Left ventricle myocardium inferior (tissue), 1 donor: ENCODE data around the gene ATF6B. TPM values are rescaled to one million over a fixed set of nuclear protein-coding genes. Genes with fewer than 3 reads are reported as not detected.

ENCODE experiments used
- DNase-seq: peaks from one replicate; pipeline ENCODE4 v3.0.0-alpha.2; 2020
- H3K27ac ChIP-seq: fragments of 200-600 bp; replicated peaks from 2 replicates; pipeline ENCODE4 v1.8.0; 2021
- H3K27me3 ChIP-seq: fragments of 200-600 bp; 2 replicates; pipeline ENCODE4 v1.8.0; 2021; ENCODE audit warnings: low read depth
- H3K36me3 ChIP-seq: fragments of 200-600 bp; 2 replicates; pipeline ENCODE4 v1.8.0; 2021
- H3K4me1 ChIP-seq: fragments of 200-600 bp; 2 replicates; pipeline ENCODE4 v1.8.0; 2021
- H3K4me3 ChIP-seq: fragments of 200-600 bp; 2 replicates; pipeline ENCODE4 v1.8.0; 2021; ENCODE audit warnings: mild to moderate bottlenecking, moderate library complexity
- H3K9me3 ChIP-seq: fragments of 200-600 bp; replicated peaks from 2 replicates; pipeline ENCODE4 v1.8.0; 2021
- CTCF ChIP-seq: fragments of 200-600 bp; IDR thresholded peaks from 2 replicates; pipeline ENCODE4 v1.8.0; 2021; ENCODE audit warnings: antibody characterized with exemption, mild to moderate bottlenecking, borderline replicate concordance
- intact Hi-C: fragments of 100-400 bp; cut with micrococcal nuclease; formaldehyde crosslinking; loops from one replicate; pipeline ENCODE4 v1.11.0; 2022
- total RNA-seq: library from RNA; stranded (reverse); fragmentation: NEBNext Ultra II Directional; extraction: Animal tissue kit (Norgen Biotek cat#: 25700); gene quantifications from one replicate; pipeline ENCODE4 v1.2.1, GENCODE V29; 2021
- donor health status: DM: no; HTN: yes; CAD: no; lungs with severe emphysema.

Gene ATF6B
- total RNA-seq, 1 donor from 2014 or later = 29.1 TPM

GRCh38 chr6:32115623-32116022 is 12.4 kb downstream of the ATF6B start:
- H3K36me3 ChIP-seq = peaks cover 51% of the 10 kb centered on the region
- peaks cover 66% of the 10 kb centered on the region for H3K4me1 ChIP-seq
- no peaks in the 10 kb centered on the region for H3K27me3 ChIP-seq
- H3K9me3 ChIP-seq = no peaks in the 10 kb centered on the region
- DNase-seq = no peak
- H3K27ac ChIP-seq = no peak overlapping the region
- no peak overlapping the region for H3K4me3 ChIP-seq
- no peak for TF ChIP-seq CTCF
- intact Hi-C loops = no loop called here

- peaks cover 43% of the 10 kb centered on the region for H3K36me3 ChIP-seq
- no peaks in the 10 kb centered on the region for H3K27me3 ChIP-seq
- TF ChIP-seq CTCF = no peak
- H3K27ac ChIP-seq = peak overlapping the region; percentile 95
- no peak overlapping the region for H3K4me3 ChIP-seq
- intact Hi-C loops = no loop called here
- no peak for DNase-seq
- H3K4me1 ChIP-seq = peaks cover 71% of the 10 kb centered on the region
- H3K9me3 ChIP-seq = no peaks in the 10 kb centered on the region
Measured at GRCh38 chr6:32114796-32115195, 13.2 kb downstream of the ATF6B start.

- peak; percentile 38 for TF ChIP-seq CTCF
- peak; percentile 86 for DNase-seq
Measured at GRCh38 chr6:32113386-32114352, 14.4 kb downstream of the ATF6B start.

GRCh38 chr6:32112431-32112980 is 15.5 kb downstream of the ATF6B start:
- DNase-seq = peak; percentile 75

More at GRCh38 chr6:32113386-32114352, 14.4 kb downstream of the ATF6B start:
- Histone ChIP-seq H3K36me3 (peaks cover 34% of the 10 kb centered on the region), H3K4me3 (no peak overlapping the region), H3K27ac (peak overlapping the region; percentile 95), H3K9me3 (no peaks in the 10 kb centered on the region), H3K27me3 (no peaks in the 10 kb centered on the region), H3K4me1 (peaks cover 67% of the 10 kb centered on the region)
- intact Hi-C loops = no loop called here

More at GRCh38 chr6:32112431-32112980, 15.5 kb downstream of the ATF6B start:
- Histone ChIP-seq H3K36me3 (peaks cover 22% of the 10 kb centered on the region), H3K27me3 (no peaks in the 10 kb centered on the region), H3K4me1 (peaks cover 71% of the 10 kb centered on the region), H3K9me3 (no peaks in the 10 kb centered on the region), H3K4me3 (no peak overlapping the region), H3K27ac (peak overlapping the region; percentile 95)
- intact Hi-C loops = no loop called here
- TF ChIP-seq CTCF = no peak
